H9 (cell line): ENCODE results near the gene ASTL. TPM values are rescaled to one million over a fixed set of nuclear protein-coding genes. Genes with fewer than 3 reads are reported as not detected.

Experiments
- DNase-seq: peaks from one replicate; pipeline ENCODE4 v3.0.0-alpha.2; 2017
- H2AFZ ChIP-seq: one replicate; pipeline ENCODE4 v1.6.1; 2013; ENCODE audit warnings: mild to moderate bottlenecking, low read length, control low read depth, moderate library complexity
- H2AK5ac ChIP-seq: 2 replicates; pipeline ENCODE4 v1.6.1; 2013; ENCODE audit warnings: low read length, control low read depth, mixed read lengths; ENCODE audit not compliant: insufficient read length
- H2BK120ac ChIP-seq: one replicate; pipeline ENCODE4 v1.6.1; 2013; ENCODE audit warnings: low read depth, mild to moderate bottlenecking, low read length, control low read depth, inconsistent platforms; ENCODE audit not compliant: poor library complexity, severe bottlenecking
- H2BK12ac ChIP-seq: 2 replicates; pipeline ENCODE4 v1.6.1; 2013; ENCODE audit warnings: low read length, control low read depth, mixed read lengths, low read depth; ENCODE audit not compliant: insufficient read length
- H2BK15ac ChIP-seq: 2 replicates; pipeline ENCODE4 v1.6.1; 2013; ENCODE audit warnings: low read depth, low read length, control low read depth
- H2BK20ac ChIP-seq: one replicate; pipeline ENCODE4 v1.6.1; 2013; ENCODE audit warnings: low read depth, mild to moderate bottlenecking, low read length, control low read depth, inconsistent platforms; ENCODE audit not compliant: poor library complexity, severe bottlenecking
- H2BK5ac ChIP-seq: 2 replicates; pipeline ENCODE4 v1.6.1; 2013; ENCODE audit warnings: low read length, control low read depth, mixed read lengths; ENCODE audit not compliant: insufficient read length
- H3K14ac ChIP-seq: 2 replicates; pipeline ENCODE4 v1.6.1; 2013; ENCODE audit warnings: low read length, control low read depth; ENCODE audit not compliant: insufficient read depth
- H3K18ac ChIP-seq: 2 replicates; pipeline ENCODE4 v1.6.1; 2013; ENCODE audit warnings: low read depth, mild to moderate bottlenecking, mixed read lengths, low read length, control low read depth; ENCODE audit not compliant: insufficient read length
- H3K23ac ChIP-seq: 2 replicates; pipeline ENCODE4 v1.6.1; 2013; ENCODE audit warnings: low read length, control low read depth, mixed read lengths, low read depth; ENCODE audit not compliant: insufficient read length
- H3K23me2 ChIP-seq: 2 replicates; pipeline ENCODE4 v1.6.1; 2013; ENCODE audit warnings: low read depth, mild to moderate bottlenecking, mixed read lengths, low read length, control low read depth; ENCODE audit not compliant: insufficient read length, poor library complexity, severe bottlenecking
- H3K27ac ChIP-seq: 2 replicates; pipeline ENCODE4 v1.5.1; 2013; ENCODE audit warnings: low read length, control low read depth, mixed read lengths, low read depth; ENCODE audit not compliant: insufficient read length
- H3K27me3 ChIP-seq: 2 replicates; pipeline ENCODE4 v1.6.1; 2013; ENCODE audit warnings: low read length, control low read depth, inconsistent platforms; ENCODE audit not compliant: insufficient read depth
- H3K4ac ChIP-seq: 2 replicates; pipeline ENCODE4 v1.6.1; 2013; ENCODE audit warnings: low read depth, mild to moderate bottlenecking, control low read depth, inconsistent platforms, low read length, moderate library complexity
- H3K4me1 ChIP-seq: 2 replicates; pipeline ENCODE4 v1.6.1; 2013; ENCODE audit warnings: low read length, control low read depth, inconsistent platforms; ENCODE audit not compliant: insufficient read depth
- H3K4me2 ChIP-seq: 2 replicates; pipeline ENCODE4 v1.6.1; 2013; ENCODE audit warnings: low read length, control low read depth, mixed read lengths; ENCODE audit not compliant: insufficient read length, insufficient read depth
- H3K56ac ChIP-seq: 2 replicates; pipeline ENCODE4 v1.6.1; 2013; ENCODE audit warnings: low read depth, mild to moderate bottlenecking, mixed read lengths, low read length, control low read depth; ENCODE audit not compliant: insufficient read length
- H3K79me1 ChIP-seq: 2 replicates; pipeline ENCODE4 v1.6.1; 2013; ENCODE audit warnings: low read depth, mild to moderate bottlenecking, moderate library complexity, low read length, control low read depth, inconsistent platforms; ENCODE audit not compliant: insufficient read depth, poor library complexity, severe bottlenecking
- H3K79me2 ChIP-seq: 2 replicates; pipeline ENCODE4 v1.6.1; 2013; ENCODE audit warnings: low read length, control low read depth, inconsistent platforms; ENCODE audit not compliant: insufficient read depth
- H3K9ac ChIP-seq: 2 replicates; pipeline ENCODE4 v1.6.1; 2013; ENCODE audit warnings: low read length, control low read depth, mixed read lengths; ENCODE audit not compliant: insufficient read length; ENCODE audit errors: extremely low read depth
- H3K9me3 ChIP-seq: one replicate; pipeline ENCODE4 v1.6.1; 2013; ENCODE audit warnings: low read depth, low read length, inconsistent platforms; ENCODE audit not compliant: control insufficient read depth
- H3T11ph ChIP-seq: one replicate; pipeline ENCODE4 v1.6.1; 2013; ENCODE audit warnings: mild to moderate bottlenecking, low read length, control low read depth, inconsistent platforms
- H4K20me1 ChIP-seq: one replicate; pipeline ENCODE4 v1.6.1; 2013; ENCODE audit not compliant: control insufficient read depth, insufficient read length, insufficient read depth
- H4K5ac ChIP-seq: 2 replicates; pipeline ENCODE4 v1.6.1; 2013; ENCODE audit warnings: low read depth, mild to moderate bottlenecking, mixed read lengths, low read length, control low read depth; ENCODE audit not compliant: insufficient read length
- H4K8ac ChIP-seq: replicated peaks from 2 replicates; pipeline ENCODE4 v1.6.1; 2013; ENCODE audit warnings: low read length, control low read depth, mixed read lengths, low read depth; ENCODE audit not compliant: insufficient read length
- H4K91ac ChIP-seq: 2 replicates; pipeline ENCODE4 v1.6.1; 2013; ENCODE audit warnings: low read depth, mild to moderate bottlenecking, moderate library complexity, mixed read lengths, low read length, control low read depth; ENCODE audit not compliant: insufficient read length
- H3K27ac Mint-ChIP-seq, 3 experiments: 2 replicates in 2 of 3; 3 replicates in 1 of 3; pipeline ENCODE4 v1.8.0; 2020 to 2021; ENCODE audit warnings: mixed read lengths in 3 of 3, mild to moderate bottlenecking in 1 of 3, moderate library complexity in 1 of 3
- H3K27me3 Mint-ChIP-seq: 2 replicates; pipeline ENCODE4 v1.8.0; 2021; ENCODE audit warnings: low read depth, mild to moderate bottlenecking, moderate library complexity, mixed read lengths
- H3K36me3 Mint-ChIP-seq, 3 experiments: 2 replicates in 2 of 3; 3 replicates in 1 of 3; pipeline ENCODE4 v1.8.0; 2020 to 2021; ENCODE audit warnings: low read depth in 3 of 3, mixed read lengths in 3 of 3; ENCODE audit not compliant: insufficient read depth in 1 of 3
- H3K4me1 Mint-ChIP-seq, 2 experiments: 2 replicates each; pipeline ENCODE4 v1.8.0; 2020; ENCODE audit warnings: mixed read lengths in 2 of 2
- H3K4me3 Mint-ChIP-seq, 2 experiments: 2 replicates in 1 of 2; 3 replicates in 1 of 2; pipeline ENCODE4 v1.8.0; 2020 to 2021; ENCODE audit warnings: mild to moderate bottlenecking in 2 of 2, mixed read lengths in 2 of 2, moderate library complexity in 1 of 2
- H3K9me3 Mint-ChIP-seq, 2 experiments: 2 replicates in 1 of 2; 3 replicates in 1 of 2; pipeline ENCODE4 v1.8.0; 2020; ENCODE audit warnings: mild to moderate bottlenecking in 2 of 2, mixed read lengths in 2 of 2, moderate library complexity in 1 of 2
- CTCF ChIP-seq: fragments of 200-600 bp; sonication (generic); conservative IDR thresholded peaks from 3 replicates; pipeline ENCODE4 v1.8.0; 2021; ENCODE audit warnings: antibody characterized with exemption, mild to moderate bottlenecking
- WGBS: extraction: QIAGEN DNeasy Blood & Tissue Kit; methylation state at CpG from one replicate; pipeline ENCODE4 v1.1.7; 2013; ENCODE audit warnings: missing lambda C conversion rate, low lambda C conversion rate, mixed read lengths; ENCODE audit not compliant: insufficient read length; ENCODE audit errors: extremely low coverage; 5-methylcytosine and 5-hydroxymethylcytosine counted together
- total RNA-seq: library from RNA; stranded (reverse); gene quantifications from 2 replicates; pipeline ENCODE4 v1.2.1, GENCODE V29; 2021

The ASTL gene
- total RNA-seq, 1 experiment from 2014 or later: 0.81 TPM

- Mint-ChIP-seq H3K4me3 (no peak overlapping the region), H3K36me3 (peaks cover 16 to 27% (median 27%) of the 10 kb centered on the region in 3 experiments; a peak in 6 of 7 replicates), H3K27ac (no peak overlapping the region), H3K27me3 (peaks cover 3% of the 10 kb centered on the region; the same call in 1 of the 2 replicates), H3K9me3 (no peaks in the 10 kb centered on the region), H3K4me1 (no peaks in the 10 kb centered on the region)
- no peak overlapping the region for H3T11ph ChIP-seq
- H2BK15ac ChIP-seq: no peak overlapping the region
- DNase-seq: no peak
- no peaks in the 10 kb centered on the region for H3K27me3 ChIP-seq
- no peak overlapping the region for H2BK20ac ChIP-seq
- H4K20me1 ChIP-seq: no peaks in the 10 kb centered on the region
- H4K5ac ChIP-seq: no peak overlapping the region
- H3K4me2 ChIP-seq: no peak overlapping the region
- H4K8ac ChIP-seq: no peak overlapping the region
- no peak overlapping the region for H2BK12ac ChIP-seq
- no peaks in the 10 kb centered on the region for H3K9me3 ChIP-seq
- no peak overlapping the region for H3K4ac ChIP-seq
- H3K23ac ChIP-seq: no peak overlapping the region
- no peak overlapping the region for H3K27ac ChIP-seq
- no peaks in the 10 kb centered on the region for H3K79me2 ChIP-seq
- H3K18ac ChIP-seq: no peak overlapping the region
- H3K23me2 ChIP-seq: no peaks in the 10 kb centered on the region
- H2BK120ac ChIP-seq: no peak overlapping the region
- no peak overlapping the region for H3K14ac ChIP-seq
- no peak for TF ChIP-seq CTCF
- no peak overlapping the region for H2AFZ ChIP-seq
- no peaks in the 10 kb centered on the region for H3K4me1 ChIP-seq
- H4K91ac ChIP-seq: no peak overlapping the region
- H3K56ac ChIP-seq: no peak overlapping the region
- no peak overlapping the region for H2BK5ac ChIP-seq
- no peaks in the 10 kb centered on the region for H3K79me1 ChIP-seq
- no peak overlapping the region for H3K9ac ChIP-seq
- H2AK5ac ChIP-seq: no peak overlapping the region
- no CpG with 5 or more reads among the region's 5 CpGs for WGBS
Measured at GRCh38 chr2:96181529-96181928, 43.2 kb upstream of the ASTL start.
